OCI-LY3 (cell line): ENCODE data around the gene SRPK2.

ENCODE experiments used
- CTCF ChIP-seq: fragments of 200-600, 300-600 bp; sonication (generic); IDR thresholded peaks from 2 replicates; pipeline ENCODE4 v1.5.1; 2014; ENCODE audit warnings: antibody characterized with exemption, low read length, low read depth
- EZH2phosphoT487 ChIP-seq: fragments of 200-600 bp; shearing (Covaris generic); IDR thresholded peaks from 2 replicates; pipeline ENCODE4 v1.6.1; 2018; ENCODE audit warnings: antibody characterized with exemption, mixed run types, low read depth

GRCh38 chr7:105188201-105188600 is 200.5 kb downstream of the SRPK2 start:
- TF ChIP-seq CTCF (no peak), EZH2phosphoT487 (no peak)
